Measurements from ENCODE around the gene RTN4R.
A peak's percentile ranks its signal among the peaks of the same experiment; 100 is the strongest.

RTN4R gene

GRCh38 chr22:20258584-20259326 is 9.4 kb downstream of the RTN4R start:
- in situ Hi-C loops (cut with MboI; ENCODE audit: low sequenced_read_pairs, unreplicated experiment): loop anchor here (10.0 kb wide), 1 partner anchor 104 kb away; the partner anchor contains the start of gene CCDC188
- DNase-seq (ENCODE audit: low spot score): peak; percentile 71
- TF ChIP-seq CTCF (IDR thresholded peaks at IDR 0.05; ENCODE audit: borderline replicate concordance, control extremely low read depth, extremely low read depth, insufficient read depth, missing control alignments): peak; percentile 45

- in situ Hi-C loops (cut with MboI; ENCODE audit: low sequenced_read_pairs, unreplicated experiment): loop anchor here (10.0 kb wide), 1 partner anchor 103 kb away; the partner anchor contains the start of gene CCDC188
- TF ChIP-seq CTCF (IDR thresholded peaks at IDR 0.05; ENCODE audit: borderline replicate concordance, control extremely low read depth, extremely low read depth, insufficient read depth, missing control alignments): no peak
- DNase-seq (ENCODE audit: low spot score): no peak
Observed at GRCh38 chr22:20258021-20258299, 10.2 kb downstream of the RTN4R start.

GRCh38 chr22:20257212-20258020 is 10.7 kb downstream of the RTN4R start:
- in situ Hi-C loops (cut with MboI; ENCODE audit: low sequenced_read_pairs, unreplicated experiment): loop anchor here (10.0 kb wide), 1 partner anchor 103 kb away; the partner anchor contains the start of gene CCDC188
- TF ChIP-seq CTCF (IDR thresholded peaks at IDR 0.05; ENCODE audit: borderline replicate concordance, control extremely low read depth, extremely low read depth, insufficient read depth, missing control alignments): no peak
- no peak for DNase-seq (ENCODE audit: low spot score)

- no peak for DNase-seq (ENCODE audit: low spot score)
- in situ Hi-C loops (cut with MboI; ENCODE audit: low sequenced_read_pairs, unreplicated experiment): loop anchor here (10.0 kb wide), 1 partner anchor 102 kb away; the partner anchor contains the start of gene CCDC188
- no peak for TF ChIP-seq CTCF (IDR thresholded peaks at IDR 0.05; ENCODE audit: borderline replicate concordance, control extremely low read depth, extremely low read depth, insufficient read depth, missing control alignments)
Observed at GRCh38 chr22:20256551-20257211, 11.4 kb downstream of the RTN4R start.

- in situ Hi-C loops (cut with MboI; ENCODE audit: low sequenced_read_pairs, unreplicated experiment): loop anchor here (10.0 kb wide), 1 partner anchor 101 kb away; the partner anchor contains the start of gene CCDC188
- no peak for TF ChIP-seq CTCF (IDR thresholded peaks at IDR 0.05; ENCODE audit: borderline replicate concordance, control extremely low read depth, extremely low read depth, insufficient read depth, missing control alignments)
- DNase-seq (ENCODE audit: low spot score): no peak
Observed at GRCh38 chr22:20256027-20256426, 12.1 kb downstream of the RTN4R start.

Data from GM13976 (cell line).